Neural crest cell (in vitro differentiated cells): ENCODE data around the gene ZNF441. TPM values are rescaled to one million over a fixed set of nuclear protein-coding genes. Genes with fewer than 3 reads are reported as not detected.

Experiments
- DNase-seq: peaks from one replicate; pipeline ENCODE4 v3.0.0; 2021; ENCODE audit warnings: low read depth, mixed read lengths, low spot score
- H3K27ac Mint-ChIP-seq: one replicate; pipeline ENCODE4 v1.8.0; 2021; ENCODE audit warnings: mild to moderate bottlenecking, mixed read lengths; ENCODE audit not compliant: unreplicated experiment
- H3K27me3 Mint-ChIP-seq: 2 replicates; pipeline ENCODE4 v1.8.0; 2021; ENCODE audit warnings: low read depth, mild to moderate bottlenecking, mixed read lengths
- H3K36me3 Mint-ChIP-seq: 2 replicates; pipeline ENCODE4 v1.8.0; 2021; ENCODE audit warnings: low read depth, mild to moderate bottlenecking, mixed read lengths
- H3K4me1 Mint-ChIP-seq: 2 replicates; pipeline ENCODE4 v1.8.0; 2021; ENCODE audit warnings: mixed read lengths
- H3K4me3 Mint-ChIP-seq: one replicate; pipeline ENCODE4 v1.8.0; 2021; ENCODE audit warnings: mild to moderate bottlenecking, mixed read lengths
- H3K9me3 Mint-ChIP-seq: 2 replicates; pipeline ENCODE4 v1.8.0; 2021; ENCODE audit warnings: mixed read lengths
- total RNA-seq: library from RNA; stranded (reverse); gene quantifications from 2 replicates; pipeline ENCODE4 v1.2.1, GENCODE V29; 2021
- TF ChIP-seq, protein P1 (sequence below): fragments of 200-600 bp; sonication (generic); conservative IDR thresholded peaks from 2 replicates; pipeline ENCODE4 v1.5.0; 2021; ENCODE audit warnings: antibody characterized with exemption, mild to moderate bottlenecking

Gene ZNF441
- total RNA-seq, 1 donor from 2014 or later, result 3.9 TPM

DNA sequence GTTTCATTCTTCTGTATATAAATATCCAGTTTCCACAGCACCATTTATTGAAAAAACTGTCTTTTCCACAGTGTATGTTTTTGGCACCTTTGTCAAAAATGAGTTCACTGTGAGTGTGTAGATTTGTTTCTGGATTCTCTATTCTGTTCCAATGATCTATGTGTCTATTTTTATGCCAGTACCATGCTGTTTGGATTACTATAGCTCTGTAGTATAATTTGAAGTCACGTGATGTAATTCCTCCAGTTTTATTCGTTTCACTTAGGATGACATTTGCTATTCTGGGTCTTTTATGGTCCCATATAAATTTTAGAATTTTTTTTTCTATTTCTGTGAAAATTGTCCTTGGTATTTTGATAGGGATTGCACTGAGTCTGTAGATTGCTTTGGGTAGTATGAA is 17.0 kb upstream of the ZNF441 start:
- peaks cover 26% of the 10 kb centered on the region for H3K36me3 Mint-ChIP-seq
- no peak for DNase-seq
- H3K27ac Mint-ChIP-seq, result no peak overlapping the region
- H3K4me3 Mint-ChIP-seq, result no peak overlapping the region
- H3K27me3 Mint-ChIP-seq, result peaks cover 9% of the 10 kb centered on the region
- TF ChIP-seq, protein P1, sequence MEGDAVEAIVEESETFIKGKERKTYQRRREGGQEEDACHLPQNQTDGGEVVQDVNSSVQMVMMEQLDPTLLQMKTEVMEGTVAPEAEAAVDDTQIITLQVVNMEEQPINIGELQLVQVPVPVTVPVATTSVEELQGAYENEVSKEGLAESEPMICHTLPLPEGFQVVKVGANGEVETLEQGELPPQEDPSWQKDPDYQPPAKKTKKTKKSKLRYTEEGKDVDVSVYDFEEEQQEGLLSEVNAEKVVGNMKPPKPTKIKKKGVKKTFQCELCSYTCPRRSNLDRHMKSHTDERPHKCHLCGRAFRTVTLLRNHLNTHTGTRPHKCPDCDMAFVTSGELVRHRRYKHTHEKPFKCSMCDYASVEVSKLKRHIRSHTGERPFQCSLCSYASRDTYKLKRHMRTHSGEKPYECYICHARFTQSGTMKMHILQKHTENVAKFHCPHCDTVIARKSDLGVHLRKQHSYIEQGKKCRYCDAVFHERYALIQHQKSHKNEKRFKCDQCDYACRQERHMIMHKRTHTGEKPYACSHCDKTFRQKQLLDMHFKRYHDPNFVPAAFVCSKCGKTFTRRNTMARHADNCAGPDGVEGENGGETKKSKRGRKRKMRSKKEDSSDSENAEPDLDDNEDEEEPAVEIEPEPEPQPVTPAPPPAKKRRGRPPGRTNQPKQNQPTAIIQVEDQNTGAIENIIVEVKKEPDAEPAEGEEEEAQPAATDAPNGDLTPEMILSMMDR, result no peak
- peaks cover 34% of the 10 kb centered on the region for H3K9me3 Mint-ChIP-seq
- H3K4me1 Mint-ChIP-seq, result no peaks in the 10 kb centered on the region

- TF ChIP-seq, protein P1, result no peak
- no peaks in the 10 kb centered on the region for H3K4me1 Mint-ChIP-seq
- peaks cover 29% of the 10 kb centered on the region for H3K36me3 Mint-ChIP-seq
- peaks cover 3% of the 10 kb centered on the region for H3K27me3 Mint-ChIP-seq
- no peak overlapping the region for H3K4me3 Mint-ChIP-seq
- no peak overlapping the region for H3K27ac Mint-ChIP-seq
- DNase-seq, result no peak
- peaks cover 43% of the 10 kb centered on the region for H3K9me3 Mint-ChIP-seq
Observed at GRCh38 chr19:11752244-11752736, 14.5 kb upstream of the ZNF441 start.

- H3K9me3 Mint-ChIP-seq, result peaks cover 35% of the 10 kb centered on the region
- no peaks in the 10 kb centered on the region for H3K27me3 Mint-ChIP-seq
- peaks cover 21% of the 10 kb centered on the region for H3K36me3 Mint-ChIP-seq
- H3K4me3 Mint-ChIP-seq, result no peak overlapping the region
- no peaks in the 10 kb centered on the region for H3K4me1 Mint-ChIP-seq
- DNase-seq, result no peak
- H3K27ac Mint-ChIP-seq, result no peak overlapping the region
- TF ChIP-seq, protein P1, result no peak
Observed at GRCh38 chr19:11754663-11755062, 12.1 kb upstream of the ZNF441 start.

- peaks cover 20% of the 10 kb centered on the region for H3K36me3 Mint-ChIP-seq
- no peak overlapping the region for H3K27ac Mint-ChIP-seq
- H3K4me1 Mint-ChIP-seq, result no peaks in the 10 kb centered on the region
- TF ChIP-seq, protein P1, result no peak
- H3K4me3 Mint-ChIP-seq, result no peak overlapping the region
- peaks cover 3% of the 10 kb centered on the region for H3K27me3 Mint-ChIP-seq
- no peak for DNase-seq
- peaks cover 28% of the 10 kb centered on the region for H3K9me3 Mint-ChIP-seq
Observed at GRCh38 chr19:11756965-11757364, 9.8 kb upstream of the ZNF441 start.

DNA sequence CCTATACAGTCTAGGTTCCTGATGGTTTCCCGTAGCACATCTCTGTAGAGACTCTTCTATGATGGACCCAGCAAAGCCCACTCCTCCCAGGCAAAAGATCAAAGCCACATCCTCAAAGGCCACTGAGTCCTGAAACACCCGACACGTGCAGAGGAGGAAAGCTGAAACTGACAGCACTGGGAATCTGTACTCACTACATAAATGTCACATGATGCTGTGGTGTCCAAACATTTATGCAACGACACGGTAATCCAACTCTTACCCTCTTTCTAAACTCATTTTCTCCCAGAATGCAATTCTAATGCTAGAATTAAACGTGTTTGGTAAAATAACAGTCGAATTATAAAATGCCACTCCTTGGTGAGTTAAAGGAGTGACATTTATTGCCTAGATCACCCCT is 7.0 kb upstream of the ZNF441 start:
- H3K27ac Mint-ChIP-seq, result no peak overlapping the region
- peaks cover 10% of the 10 kb centered on the region for H3K36me3 Mint-ChIP-seq
- peaks cover 16% of the 10 kb centered on the region for H3K9me3 Mint-ChIP-seq
- no peaks in the 10 kb centered on the region for H3K4me1 Mint-ChIP-seq
- H3K27me3 Mint-ChIP-seq, result peaks cover 19% of the 10 kb centered on the region
- DNase-seq, result no peak
- TF ChIP-seq, protein P1, result no peak
- no peak overlapping the region for H3K4me3 Mint-ChIP-seq
